H1 (cell line): ENCODE results near the gene SLC9C1. TPM values are rescaled to one million over a fixed set of nuclear protein-coding genes. Genes with fewer than 3 reads are reported as not detected.

Experiments used
- CTCF ChIA-PET: fragments of 300-600 bp; sonication (Branson Sonifier 250); formaldehyde crosslinking; loops from one replicate; lab custom pipeline; 2021; ENCODE audit not compliant: partially characterized antibody; lab: Charles Lee
- POLR2A ChIA-PET: fragments of 300-600 bp; sonication (Branson Sonifier 250); formaldehyde crosslinking; loops from one replicate; lab custom pipeline; 2021; ENCODE audit warnings: inconsistent platforms; ENCODE audit not compliant: partially characterized antibody; lab: Charles Lee
- DNase-seq, 2 experiments: peaks; one replicate each; pipeline versions ENCODE4 v3.0.0 to v3.0.0-alpha.2; 2010 to 2022; ENCODE audit warnings: low spot score in 2 of 2, low read depth in 1 of 2, mixed read lengths in 1 of 2
- FAIRE-seq: peaks from 2 replicates; lab custom pipeline; 2011; peaks lifted over from hg19 to GRCh38; lab: Jason Lieb, UNC
- H2AFZ ChIP-seq: 2 replicates; pipeline ENCODE4 v1.8.1; 2012; ENCODE audit warnings: low read length, inconsistent platforms
- H2AK5ac ChIP-seq: 2 replicates; pipeline ENCODE4 v1.6.1; 2013; ENCODE audit warnings: low read depth, low read length
- H2BK120ac ChIP-seq: replicated peaks from 2 replicates; pipeline ENCODE3; 2013; ENCODE audit warnings: low read depth, low read length, inconsistent platforms
- H2BK12ac ChIP-seq: 2 replicates; pipeline ENCODE4 v1.6.1; 2013; ENCODE audit warnings: low read depth, low read length
- H2BK15ac ChIP-seq: 2 replicates; pipeline ENCODE4 v1.6.1; 2013; ENCODE audit warnings: low read length
- H2BK20ac ChIP-seq: 2 replicates; pipeline ENCODE4 v1.6.1; 2013; ENCODE audit warnings: low read length
- H2BK5ac ChIP-seq: 2 replicates; pipeline ENCODE4 v1.6.1; 2013; ENCODE audit warnings: low read depth, low read length
- H3K14ac ChIP-seq: 2 replicates; pipeline ENCODE4 v1.6.1; 2013; ENCODE audit warnings: inconsistent platforms; ENCODE audit not compliant: insufficient read length
- H3K18ac ChIP-seq: 2 replicates; pipeline ENCODE4 v1.6.1; 2013; ENCODE audit warnings: low read length; ENCODE audit errors: extremely low read depth
- H3K23ac ChIP-seq: 2 replicates; pipeline ENCODE4 v1.6.1; 2013; ENCODE audit warnings: inconsistent platforms; ENCODE audit not compliant: insufficient read length
- H3K23me2 ChIP-seq: 2 replicates; pipeline ENCODE4 v1.6.1; 2013; ENCODE audit warnings: low read depth, low read length
- H3K27ac ChIP-seq: 2 replicates; pipeline ENCODE4 v1.6.1; 2011; ENCODE audit warnings: low read depth, low read length, inconsistent platforms
- H3K27me3 ChIP-seq, 4 experiments: replicated peaks in 1 of 4; 1 replicate in 1 of 4; 2 replicates in 3 of 4; pipeline versions ENCODE4 v1.6.1 to v1.8.1; 2011 to 2013; ENCODE audit warnings: low read length in 3 of 4, mild to moderate bottlenecking in 3 of 4, inconsistent platforms in 2 of 4, mixed read lengths in 2 of 4, moderate library complexity in 1 of 4; ENCODE audit not compliant: control insufficient read depth in 3 of 4, insufficient read depth in 3 of 4; ENCODE audit errors: extremely low read depth in 1 of 4
- H3K36me3 ChIP-seq, 4 experiments: 2 replicates each; pipeline versions ENCODE4 v1.6.1 to v1.8.1; 2011 to 2013; ENCODE audit warnings: mild to moderate bottlenecking in 4 of 4, low read length in 3 of 4, moderate library complexity in 2 of 4, control low read depth in 1 of 4, inconsistent platforms in 1 of 4; ENCODE audit not compliant: insufficient read depth in 4 of 4, control insufficient read depth in 2 of 4
- H3K4ac ChIP-seq: replicated peaks from 2 replicates; pipeline ENCODE3; 2013; ENCODE audit warnings: low read length, low read depth, mixed read lengths, inconsistent platforms; ENCODE audit not compliant: insufficient read length
- H3K4me1 ChIP-seq, 4 experiments: replicated peaks in 1 of 4; 1 replicate in 1 of 4; 2 replicates in 3 of 4; pipeline versions ENCODE4 v1.6.1 to v1.8.1; 2011 to 2013; ENCODE audit warnings: low read length in 3 of 4, inconsistent platforms in 2 of 4, mixed read lengths in 1 of 4; ENCODE audit not compliant: insufficient read depth in 4 of 4, control insufficient read depth in 3 of 4
- H3K4me2 ChIP-seq, 2 experiments: 2 replicates each; pipeline versions ENCODE4 v1.6.1 to v1.8.1; 2011 to 2013; ENCODE audit warnings: low read depth in 2 of 2, low read length in 2 of 2, control low read depth in 1 of 2, inconsistent platforms in 1 of 2, mild to moderate bottlenecking in 1 of 2; ENCODE audit not compliant: insufficient read depth in 1 of 2
- H3K4me3 ChIP-seq, 4 experiments: fragments of 200-600, 300-600 bp in 1 of 4; sonication (generic), shearing (Covaris generic), sonication (Bioruptor Twin) in 1 of 4; 2 replicates each; pipeline versions ENCODE4 v1.5.1 to v1.8.1; 2011 to 2016; ENCODE audit warnings: low read length in 4 of 4, low read depth in 3 of 4, control low read depth in 2 of 4, inconsistent platforms in 2 of 4, mild to moderate bottlenecking in 2 of 4, mixed read lengths in 1 of 4, moderate library complexity in 1 of 4; ENCODE audit not compliant: insufficient read depth in 2 of 4; ENCODE audit errors: extremely low read depth in 1 of 4
- H3K56ac ChIP-seq: replicated peaks from 2 replicates; pipeline ENCODE3; 2013; ENCODE audit warnings: low read depth, mild to moderate bottlenecking, mixed read lengths, low read length, inconsistent platforms; ENCODE audit not compliant: insufficient read length
- H3K79me1 ChIP-seq: 2 replicates; pipeline ENCODE4 v1.6.1; 2013; ENCODE audit warnings: low read depth, low read length, control low read depth
- H3K79me2 ChIP-seq, 2 experiments: 2 replicates each; pipeline versions ENCODE4 v1.6.1 to v1.8.1; 2012 to 2013; ENCODE audit warnings: low read length in 2 of 2, mild to moderate bottlenecking in 2 of 2, inconsistent platforms in 1 of 2; ENCODE audit not compliant: insufficient read depth in 2 of 2, control insufficient read depth in 1 of 2
- H3K9ac ChIP-seq, 4 experiments: replicated peaks in 1 of 4; 1 replicate in 1 of 4; 2 replicates in 3 of 4; pipeline versions ENCODE4 v1.6.1 to v1.8.1; 2011 to 2013; ENCODE audit warnings: low read depth in 3 of 4, low read length in 3 of 4, control low read depth in 2 of 4, mild to moderate bottlenecking in 2 of 4, moderate library complexity in 2 of 4, inconsistent platforms in 1 of 4; ENCODE audit errors: extremely low read depth in 1 of 4
- H3K9me3 ChIP-seq, 2 experiments: 2 replicates each; pipeline versions ENCODE4 v1.6.1 to v1.8.1; 2012 to 2013; ENCODE audit warnings: mild to moderate bottlenecking in 2 of 2, moderate library complexity in 2 of 2, control low read depth in 1 of 2, inconsistent platforms in 1 of 2, low read depth in 1 of 2, low read length in 1 of 2, mixed read lengths in 1 of 2; ENCODE audit not compliant: insufficient read depth in 2 of 2
- H4K20me1 ChIP-seq, 2 experiments: replicated peaks in 1 of 2; 2 replicates each; pipeline versions ENCODE3 to v1.8.1; 2011 to 2013; ENCODE audit warnings: inconsistent platforms in 2 of 2, low read length in 2 of 2, mild to moderate bottlenecking in 1 of 2; ENCODE audit not compliant: insufficient read depth in 2 of 2, control insufficient read depth in 1 of 2
- H4K5ac ChIP-seq: 2 replicates; pipeline ENCODE4 v1.6.1; 2013; ENCODE audit warnings: low read length, low read depth, mixed read lengths, inconsistent platforms; ENCODE audit not compliant: insufficient read length
- H4K8ac ChIP-seq: 2 replicates; pipeline ENCODE4 v1.8.0; 2013; ENCODE audit warnings: mild to moderate bottlenecking, moderate library complexity, low read length, inconsistent platforms; ENCODE audit not compliant: insufficient read depth; ENCODE audit errors: extremely low read depth
- H4K91ac ChIP-seq: replicated peaks from 2 replicates; pipeline ENCODE3; 2013; ENCODE audit warnings: low read length, mixed read lengths, inconsistent platforms; ENCODE audit not compliant: insufficient read length
- CEBPB ChIP-seq: IDR thresholded peaks from 2 replicates; pipeline ENCODE4 v1.6.1; 2012; ENCODE audit warnings: low read depth, low read length
- CTCF ChIP-seq, 3 experiments: IDR thresholded peaks; 1 replicate in 2 of 3; 2 replicates in 1 of 3; pipeline versions ENCODE4 v1.5.1 to v1.6.1; 2011; ENCODE audit warnings: low read length in 3 of 3, mild to moderate bottlenecking in 3 of 3, inconsistent platforms in 2 of 3, low read depth in 1 of 3, moderate library complexity in 1 of 3; ENCODE audit not compliant: insufficient read depth in 1 of 3; ENCODE audit errors: control extremely low read depth in 1 of 3
- JUND ChIP-seq: IDR thresholded peaks from 2 replicates; pipeline ENCODE4 v1.6.1; 2011; ENCODE audit warnings: mild to moderate bottlenecking, improper control_type of control experiment, low read length
- POU5F1 ChIP-seq: IDR thresholded peaks from 2 replicates; pipeline ENCODE4 v1.6.1; 2011; ENCODE audit warnings: low read depth, mild to moderate bottlenecking, low read length, moderate library complexity
- RAD21 ChIP-seq, 2 experiments: IDR thresholded peaks in 1 of 2; conservative IDR thresholded peaks in 1 of 2; 2 replicates each; pipeline ENCODE4 v1.6.1; 2011; ENCODE audit warnings: low read depth in 2 of 2, low read length in 2 of 2, improper control_type of control experiment in 1 of 2, inconsistent platforms in 1 of 2, mild to moderate bottlenecking in 1 of 2, moderate library complexity in 1 of 2
- WGBS, 2 experiments: shearing (Covaris generic) in 1 of 2; methylation state at CpG; one replicate each; pipeline versions ENCODE4 v1.1.6 to v1.1.7; 2013 to 2015; ENCODE audit warnings: low lambda C conversion rate in 2 of 2, mixed read lengths in 2 of 2, inconsistent platforms in 1 of 2, low coverage in 1 of 2, missing lambda C conversion rate in 1 of 2; ENCODE audit not compliant: insufficient replicate concordance in 2 of 2, insufficient coverage in 1 of 2, insufficient read length in 1 of 2; ENCODE audit errors: extremely low coverage in 1 of 2, missing lambda C conversion rate in 1 of 2; 5-methylcytosine and 5-hydroxymethylcytosine counted together
- polyA plus RNA-seq, 7 experiments: library from polyadenylated mRNA; depleted of rRNA in 3 of 7; stranded (reverse) in 5 of 7; unstranded in 2 of 7; fragments of >200 nt in 5 of 7; fragments of 200-250 nt in 2 of 7; gene quantifications; 1 replicate in 5 of 7; 2 replicates in 1 of 7; 4 replicates in 1 of 7; pipeline versions ENCODE4 v1.2.1 to v1.2.3, GENCODE V29; 2011 to 2013; ENCODE audit warnings: missing spikeins in 2 of 7, mixed read lengths in 2 of 7
- total RNA-seq: library from RNA; stranded (reverse); fragmentation: NEBNext Ultra II Directional; extraction: Animal tissue kit (Norgen Biotek cat#: 25700); gene quantifications from 2 replicates; pipeline ENCODE4 v1.2.1, GENCODE V29; 2021

SLC9C1 gene
- total and polyA plus RNA-seq, 2 of the 8 experiments (the other 6 are each of a cell fraction or from before 2014, with no cell fraction given) = 0.15 to 0.24 TPM

- FAIRE-seq (peak; percentile 24), DNase-seq (no peak)
- Histone ChIP-seq H2AFZ (no peak overlapping the region), H3K36me3 (peaks cover 0 to 18% (median 9%) of the 10 kb centered on the region in 4 experiments; a peak in 4 of 8 replicates), H3K18ac (no peak overlapping the region), H3K4me1 (peaks cover 2 to 22% (median 14%) of the 10 kb centered on the region in 4 experiments; a peak in 6 of 7 replicates), H2BK120ac (no peak overlapping the region), H3K27me3 (no peaks in the 10 kb centered on the region), H4K20me1 (no peaks in the 10 kb centered on the region), H2BK5ac (no peak overlapping the region), H3K14ac (no peak overlapping the region), H2AK5ac (no peak overlapping the region), H3K79me2 (peaks cover 33 to 79% of the 10 kb centered on the region in 2 experiments), H2BK15ac (no peak overlapping the region), H3K4me3 (peak overlapping the region in 1 of 4 experiments; percentile 84; a peak in 1 of 8 replicates), H3K56ac (no peak overlapping the region), H2BK12ac (no peak overlapping the region), H3K79me1 (peaks cover 13% of the 10 kb centered on the region), H4K8ac (no peak overlapping the region), H3K4ac (no peak overlapping the region), H3K23me2 (peaks cover 7% of the 10 kb centered on the region; the same call in 1 of the 2 replicates), H3K9ac (no peak overlapping the region), H4K91ac (no peak overlapping the region), H3K9me3 (no peaks in the 10 kb centered on the region), H3K27ac (0 out of 2 replicates have a peak overlapping the region, but pooled peaks have one; percentile 21), H2BK20ac (no peak overlapping the region), H4K5ac (no peak overlapping the region), H3K4me2 (peak overlapping the region; percentile 24 to 86; a peak in 3 of 4 replicates), H3K23ac (no peak overlapping the region)
- CTCF ChIA-PET = interaction anchor here (0.6 to 5.9 kb wide), 7 partner anchors 9 to 181 kb away, joined by 3 to 31 read pairs (median 7); partner anchors contain the start of gene SLC9C1
- WGBS, 2 experiments = 89% methylated on average over 2 of the region's 2 CpGs; no CpG with 5 or more reads in 1 of the 2 experiments
- POLR2A ChIA-PET = interaction anchor here (0.7 to 3.0 kb wide), 8 partner anchors 10 to 69 kb away, joined by 3 to 17 read pairs (median 4); no protein-coding TSS in a partner anchor
- TF ChIP-seq JUND = no peak
- TF ChIP-seq CEBPB = no peak
- TF ChIP-seq CTCF (IDR thresholded peaks at IDR 0.05; ENCODE audit: control extremely low read depth in 1 of 3, insufficient read depth in 1 of 3, low read depth in 1 of 3, low read length in 3 of 3) = 0 out of 4 replicates have a peak, but pooled peaks of 1 of the 3 experiments have one; percentile 6
- TF ChIP-seq POU5F1 = no peak
- TF ChIP-seq RAD21 (IDR thresholded peaks at IDR 0.05 in 1 of 2, conservative IDR thresholded peaks at IDR 0.05 in 1 of 2; ENCODE audit: low read depth in 2 of 2, low read length in 2 of 2) = peak; percentile 0 to 21; a peak in 1 of 4 replicates
Measured at GRCh38 chr3:112335434-112335781, 41.4 kb upstream of the SLC9C1 start.
